A204.1 (cell line): ENCODE data around the gene TEF.

Experiments
- FAIRE-seq: peaks from 2 replicates; lab custom pipeline; 2012; peaks lifted over from hg19 to GRCh38; lab: Jason Lieb, UNC

Gene TEF

GRCh38 chr22:41381329-41382097 is at the start of gene TEF:
TEF (plus strand) TSS chr22:41381942; CDS start chr22:41382045, 103 bp downstream.
- peak; percentile 98 for FAIRE-seq

- no peak for FAIRE-seq
Measured at GRCh38 chr22:41332217-41332939, 49.4 kb upstream of the TEF start.

GRCh38 chr22:41333806-41334205 is 47.9 kb upstream of the TEF start:
- no peak for FAIRE-seq

- no peak for FAIRE-seq
Measured at GRCh38 chr22:41334215-41334614, 47.5 kb upstream of the TEF start.

- no peak for FAIRE-seq
Measured at GRCh38 chr22:41334951-41335635, 46.6 kb upstream of the TEF start.

GRCh38 chr22:41338614-41339212 is 43.0 kb upstream of the TEF start:
- FAIRE-seq = no peak

DNA sequence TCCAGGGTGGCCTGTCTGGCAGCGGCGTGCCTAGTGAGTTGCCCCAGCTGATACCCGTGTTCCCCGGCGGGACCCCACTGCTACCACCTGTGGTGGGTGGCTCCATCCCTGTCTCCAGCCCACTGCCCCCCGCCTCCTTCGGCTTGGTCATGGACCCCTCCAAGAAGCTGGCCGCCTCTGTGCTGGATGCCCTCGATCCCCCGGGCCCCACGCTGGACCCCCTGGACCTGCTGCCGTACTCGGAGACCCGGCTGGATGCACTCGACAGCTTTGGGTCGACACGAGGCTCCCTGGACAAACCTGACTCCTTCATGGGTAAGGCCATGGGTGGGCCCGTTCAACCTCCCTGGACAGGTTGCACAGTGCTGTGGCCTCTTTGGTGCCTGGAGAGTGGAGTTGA is 41.9 kb upstream of the TEF start:
- no peak for FAIRE-seq

- no peak for FAIRE-seq
Measured at GRCh38 chr22:41340357-41340756, 41.4 kb upstream of the TEF start.

GRCh38 chr22:41341012-41341411 is 40.7 kb upstream of the TEF start:
- FAIRE-seq = no peak

DNA sequence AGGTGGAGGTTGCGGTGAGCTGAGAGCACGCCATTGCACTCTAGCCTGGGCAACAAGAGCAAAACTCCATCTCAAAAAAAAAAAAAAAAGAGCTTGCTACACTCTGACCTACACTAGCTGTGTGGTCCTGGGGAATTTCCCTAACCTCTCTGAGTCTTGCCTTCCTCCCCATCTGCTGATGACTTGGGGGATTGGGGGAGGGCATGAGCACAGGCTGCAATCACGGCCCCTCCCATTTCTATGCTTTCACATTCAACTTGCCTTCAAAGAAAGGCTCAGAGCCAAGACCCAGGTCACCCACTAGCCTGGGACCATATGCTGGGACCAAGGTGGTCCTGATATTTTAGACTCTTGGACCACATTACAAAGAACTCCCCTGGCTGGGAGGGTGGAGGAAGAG is 39.8 kb upstream of the TEF start:
- no peak for FAIRE-seq

DNA sequence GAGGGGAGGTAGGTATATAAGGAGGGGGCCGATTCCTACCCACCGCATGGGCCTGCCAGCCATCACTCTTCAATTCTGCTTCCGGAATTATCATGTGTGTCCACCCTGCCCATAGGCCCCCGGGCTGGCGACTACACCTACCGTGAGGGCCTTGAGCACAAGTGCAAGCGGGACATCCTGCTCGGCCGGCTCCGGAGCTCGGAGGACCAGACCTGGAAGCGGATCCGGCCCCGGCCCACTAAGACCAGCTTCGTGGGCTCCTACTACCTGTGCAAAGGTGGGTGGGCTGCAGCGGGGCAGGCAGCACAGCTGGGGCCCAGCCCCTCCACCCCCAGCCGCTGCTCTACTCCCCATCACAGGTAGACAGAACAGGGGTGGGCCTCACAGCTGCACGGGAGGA is 38.4 kb upstream of the TEF start:
- FAIRE-seq = no peak

DNA sequence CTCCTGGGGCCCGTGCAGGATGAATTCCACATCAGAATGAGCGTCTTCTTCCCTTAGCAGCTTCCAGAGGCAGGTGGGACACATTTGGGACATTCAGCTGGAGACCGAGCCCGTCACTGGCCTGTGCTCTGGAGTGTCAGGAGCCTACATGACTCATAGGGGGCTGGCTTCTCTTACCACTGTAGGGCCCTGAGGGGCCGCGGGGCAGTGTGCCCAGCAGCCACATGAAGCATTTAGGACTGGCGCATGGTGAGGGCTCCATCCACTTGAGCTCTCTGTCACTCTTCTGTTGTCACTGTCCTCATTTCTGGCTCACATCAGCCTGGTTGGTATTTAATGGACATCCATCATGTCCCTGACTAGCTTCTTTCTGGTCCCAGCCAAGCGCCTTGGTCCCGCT is 38.0 kb upstream of the TEF start:
- FAIRE-seq = no peak

DNA sequence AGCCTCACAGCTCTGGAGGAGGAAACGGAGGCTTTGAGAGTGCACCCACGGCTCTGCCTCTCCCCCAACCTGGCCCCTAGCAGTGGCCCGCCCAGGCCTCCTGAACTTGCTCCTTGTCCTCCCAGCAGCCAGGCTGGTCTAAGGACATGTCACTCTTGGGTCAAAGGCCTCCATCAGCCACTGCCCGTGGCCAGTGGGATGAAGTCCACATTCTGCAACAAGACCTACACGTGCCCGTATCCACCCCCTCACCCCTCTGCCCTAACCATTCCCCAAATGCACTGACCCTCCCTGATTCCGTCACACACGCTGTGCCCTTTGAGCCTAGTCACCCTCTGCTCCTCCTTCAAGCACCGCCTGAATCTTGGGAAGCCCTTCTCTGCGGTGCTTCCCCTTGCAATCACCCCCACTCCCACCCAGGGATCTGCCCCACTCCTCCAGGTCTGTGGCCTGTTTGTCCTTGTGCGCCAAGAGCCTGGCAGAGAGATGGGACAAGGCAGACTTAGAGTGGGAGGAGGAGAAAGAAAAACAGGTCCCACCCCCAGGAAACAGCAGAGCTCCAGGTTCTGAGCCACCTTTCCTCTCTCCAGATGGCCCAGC is 37.5 kb upstream of the TEF start:
- FAIRE-seq = no peak

DNA sequence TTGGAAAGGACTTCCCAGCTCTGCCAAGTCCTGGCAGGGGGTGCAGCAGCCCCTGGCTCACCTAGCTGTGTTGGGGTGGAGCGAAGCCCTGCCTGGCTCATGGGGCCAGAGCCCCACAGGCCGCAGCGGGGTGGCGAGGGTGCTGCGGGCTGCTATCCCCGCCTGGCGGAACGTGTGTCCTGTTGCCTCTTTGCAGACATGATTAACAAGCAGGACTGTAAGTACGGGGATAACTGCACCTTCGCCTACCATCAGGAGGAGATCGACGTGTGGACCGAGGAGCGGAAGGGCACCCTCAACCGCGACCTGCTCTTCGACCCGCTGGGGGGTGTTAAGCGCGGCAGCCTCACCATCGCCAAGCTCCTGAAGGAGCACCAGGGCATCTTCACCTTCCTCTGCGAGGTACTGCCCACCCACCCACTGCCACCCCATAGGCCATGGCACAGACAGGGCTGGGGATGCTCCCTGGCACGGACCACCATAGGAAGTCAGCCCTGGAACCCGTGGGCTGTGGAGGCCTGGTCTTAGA is 35.9 kb upstream of the TEF start:
- no peak for FAIRE-seq

DNA sequence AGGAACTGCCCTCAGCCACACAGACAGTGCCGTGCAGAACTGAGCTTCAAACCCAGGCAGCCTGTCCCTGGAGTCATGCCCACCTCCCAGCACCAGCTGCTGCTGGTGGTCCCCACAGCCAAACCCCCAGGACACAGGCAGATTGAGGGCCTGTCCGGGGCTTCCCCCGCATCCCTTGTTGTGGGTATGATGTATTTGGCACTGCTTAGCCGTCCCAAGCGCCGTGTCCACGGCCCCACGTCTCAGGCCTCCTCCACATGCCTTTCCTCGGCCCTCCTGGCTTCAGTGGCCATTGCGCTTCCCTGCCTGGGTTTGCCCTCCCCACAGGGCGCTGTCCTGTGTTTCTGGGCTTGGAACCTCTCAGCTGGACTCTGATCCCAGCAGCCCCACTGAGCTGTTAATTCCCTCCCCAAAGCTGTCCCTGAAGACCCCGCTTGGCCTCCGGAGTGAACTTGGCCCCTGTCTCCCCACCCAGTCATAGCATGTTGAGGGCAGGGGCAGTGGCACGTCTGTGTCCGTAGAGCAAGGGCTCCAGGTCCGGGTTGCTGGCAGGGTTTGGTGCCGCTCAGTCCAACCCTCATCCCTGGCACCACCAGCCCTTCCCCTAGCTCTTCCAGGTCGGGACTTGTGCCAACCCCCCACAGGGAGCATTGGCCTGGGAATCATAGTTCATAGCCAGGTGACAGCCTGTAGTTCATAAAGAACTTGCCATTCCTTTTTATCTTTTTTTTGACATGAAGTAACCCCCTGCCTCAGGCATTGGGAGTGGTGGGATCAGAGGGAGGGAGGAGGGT is 34.5 kb upstream of the TEF start:
- FAIRE-seq = no peak

DNA sequence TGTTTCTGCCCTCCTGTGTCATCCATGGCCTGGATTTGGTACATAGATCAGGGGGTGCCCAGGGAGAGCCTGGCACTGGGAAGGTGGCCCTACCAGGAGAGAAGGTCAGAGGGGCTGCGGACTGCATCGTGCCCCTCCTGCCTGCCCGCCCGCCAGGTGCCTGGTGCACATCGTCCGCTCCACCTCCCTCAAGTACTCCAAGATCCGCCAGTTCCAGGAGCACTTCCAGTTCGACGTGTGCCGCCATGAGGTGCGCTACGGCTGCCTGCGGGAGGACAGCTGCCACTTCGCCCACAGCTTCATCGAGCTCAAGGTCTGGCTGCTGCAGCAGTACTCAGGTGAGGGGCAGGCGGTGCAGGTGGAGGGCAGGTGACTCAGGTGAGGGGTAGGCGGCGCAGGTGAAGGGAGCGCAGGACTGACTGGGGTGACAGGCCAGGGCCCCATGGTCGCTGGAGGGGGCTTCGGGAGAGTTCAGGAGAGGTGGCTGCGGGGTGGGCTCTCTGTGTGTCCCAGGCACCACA is 32.7 kb upstream of the TEF start:
- FAIRE-seq = no peak

GRCh38 chr22:41350087-41350486 is 31.7 kb upstream of the TEF start:
- no peak for FAIRE-seq

GRCh38 chr22:41351011-41351410 is 30.7 kb upstream of the TEF start:
- FAIRE-seq = no peak

DNA sequence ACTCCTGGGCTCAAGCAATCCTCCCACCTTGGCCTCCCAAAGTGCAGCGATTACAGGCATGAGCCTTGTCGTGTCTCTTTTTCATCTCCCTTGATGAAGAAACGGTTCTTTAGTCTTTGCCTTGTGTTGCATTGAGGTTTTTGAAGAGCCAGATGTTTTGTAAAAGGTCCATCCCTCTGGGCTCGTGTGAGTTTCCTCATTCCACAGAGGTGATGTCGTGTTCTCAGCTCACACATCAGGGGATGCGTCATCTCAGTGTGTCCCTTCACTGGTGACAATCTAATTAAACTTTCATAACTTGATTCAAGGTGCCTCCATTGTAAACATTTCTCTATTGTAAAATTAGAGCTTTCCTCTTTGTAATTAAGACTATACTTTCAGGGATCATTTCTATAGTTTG is 29.7 kb upstream of the TEF start:
- no peak for FAIRE-seq

DNA sequence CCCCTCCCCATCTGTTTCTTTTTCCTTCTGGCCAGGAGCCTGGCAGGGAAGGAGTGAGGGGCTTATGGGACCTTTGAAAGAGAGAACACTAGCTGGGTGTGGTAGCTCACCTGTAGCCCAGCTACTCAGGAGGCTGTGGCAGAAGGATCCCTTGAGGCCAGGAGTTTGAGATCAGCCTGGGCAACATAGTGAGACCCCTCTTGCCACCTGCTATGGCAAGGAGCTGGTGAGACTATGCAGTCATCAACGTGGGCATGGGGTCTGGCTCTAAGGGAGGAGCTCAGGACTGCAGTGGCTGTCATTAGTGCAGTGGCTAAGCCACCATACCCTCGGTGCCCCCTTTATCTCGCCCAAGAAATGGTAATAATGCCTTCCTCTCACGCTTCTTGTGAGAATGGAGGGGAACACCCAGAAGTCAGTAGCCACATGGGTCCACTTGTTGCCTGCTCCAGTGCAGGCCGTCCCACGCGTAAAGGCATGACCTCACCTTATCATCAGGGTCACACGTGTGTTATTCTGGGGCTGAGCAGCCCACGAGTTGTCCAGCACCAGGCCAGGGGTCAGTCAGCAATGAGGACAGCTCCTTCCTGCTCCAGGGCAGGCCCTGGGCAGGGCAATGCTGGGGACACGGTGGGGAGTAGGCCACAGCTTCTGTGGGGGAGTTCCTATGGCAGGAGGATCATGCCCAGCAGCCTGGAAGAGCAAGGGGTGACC is 27.7 kb upstream of the TEF start:
- no peak for FAIRE-seq
